Mesothelial cell of epicardium (in vitro differentiated cells): ENCODE data around the gene C5orf47. TPM values are rescaled to one million over a fixed set of nuclear protein-coding genes. Genes with fewer than 3 reads are reported as not detected.

Source experiments
- DNase-seq, 2 experiments: peaks; one replicate each; pipeline ENCODE4 v3.0.0; 2021; ENCODE audit warnings: low spot score in 2 of 2; ENCODE audit not compliant: unreplicated experiment in 2 of 2
- H3K27ac Mint-ChIP-seq: 2 replicates; pipeline ENCODE4 v1.8.0; 2021; ENCODE audit warnings: mixed read lengths
- H3K27me3 Mint-ChIP-seq: 2 replicates; pipeline ENCODE4 v1.8.0; 2021; ENCODE audit warnings: low read depth, mixed read lengths
- H3K36me3 Mint-ChIP-seq: 2 replicates; pipeline ENCODE4 v1.8.0; 2021; ENCODE audit warnings: mixed read lengths
- H3K4me1 Mint-ChIP-seq: 2 replicates; pipeline ENCODE4 v1.8.0; 2021; ENCODE audit warnings: mixed read lengths
- H3K4me3 Mint-ChIP-seq: 2 replicates; pipeline ENCODE4 v1.8.0; 2021; ENCODE audit warnings: mild to moderate bottlenecking, moderate library complexity, mixed read lengths
- H3K9me3 Mint-ChIP-seq: 2 replicates; pipeline ENCODE4 v1.8.0; 2021; ENCODE audit warnings: mixed read lengths
- CTCF ChIP-seq: fragments of 200-600 bp; sonication (generic); IDR thresholded peaks from one replicate; pipeline ENCODE4 v1.5.0; 2021; ENCODE audit warnings: antibody characterized with exemption; ENCODE audit not compliant: unreplicated experiment
- total RNA-seq: library from RNA; stranded (reverse); gene quantifications from 3 replicates; pipeline ENCODE4 v1.2.1, GENCODE V29; 2021

Gene C5orf47
- total RNA-seq, 1 donor from 2014 or later: not detected

- H3K4me3 Mint-ChIP-seq: no peak within 1 kb of the TSS
- peak; percentile 88 to 90 for DNase-seq
- H3K36me3 Mint-ChIP-seq: no peaks in the 10 kb centered on the region
- no peak within 1 kb of the TSS for H3K27ac Mint-ChIP-seq
- H3K27me3 Mint-ChIP-seq: peaks cover 56% of the 10 kb centered on the region
- peak; percentile 63 for TF ChIP-seq CTCF
- H3K4me1 Mint-ChIP-seq: no peaks in the 10 kb centered on the region
- H3K9me3 Mint-ChIP-seq: no peaks in the 10 kb centered on the region
These were observed 56.6 kb downstream of the C5orf47 start, which contains the start of gene NSG2 for GRCh38 chr5:174045470-174046025. TSS of gene NSG2 (plus strand) at chr5:174045706. CDS start at chr5:174046756, 1,050 bp downstream.

GRCh38 chr5:174046558-174046957 lies 57.6 kb downstream of the C5orf47 start:
- Mint-ChIP-seq H3K9me3 (no peaks in the 10 kb centered on the region), H3K4me1 (no peaks in the 10 kb centered on the region), H3K27ac (no peak overlapping the region), H3K4me3 (no peak overlapping the region), H3K27me3 (peaks cover 62% of the 10 kb centered on the region), H3K36me3 (no peaks in the 10 kb centered on the region)
- no peak for TF ChIP-seq CTCF
- no peak for DNase-seq

- Mint-ChIP-seq H3K4me3 (no peak overlapping the region), H3K4me1 (no peaks in the 10 kb centered on the region), H3K36me3 (no peaks in the 10 kb centered on the region), H3K9me3 (no peaks in the 10 kb centered on the region), H3K27ac (no peak overlapping the region), H3K27me3 (peaks cover 64% of the 10 kb centered on the region)
- TF ChIP-seq CTCF: no peak
- no peak for DNase-seq
These were observed 58.6 kb downstream of the C5orf47 start for GRCh38 chr5:174047472-174048099.

GRCh38 chr5:174052636-174053035 lies 63.7 kb downstream of the C5orf47 start:
- H3K36me3 Mint-ChIP-seq: no peaks in the 10 kb centered on the region
- DNase-seq: no peak
- H3K4me1 Mint-ChIP-seq: no peaks in the 10 kb centered on the region

GRCh38 chr5:174053905-174054304 lies 64.9 kb downstream of the C5orf47 start:
- Mint-ChIP-seq H3K4me3 (no peak overlapping the region), H3K36me3 (no peaks in the 10 kb centered on the region), H3K27me3 (peaks cover 30% of the 10 kb centered on the region), H3K4me1 (no peaks in the 10 kb centered on the region), H3K9me3 (no peaks in the 10 kb centered on the region), H3K27ac (no peak overlapping the region)
- TF ChIP-seq CTCF: no peak
- no peak for DNase-seq

More at GRCh38 chr5:174052636-174053035, 63.7 kb downstream of the C5orf47 start:
- H3K27me3 Mint-ChIP-seq: peaks cover 31% of the 10 kb centered on the region
- TF ChIP-seq CTCF: no peak
- no peak overlapping the region for H3K4me3 Mint-ChIP-seq
- H3K27ac Mint-ChIP-seq: no peak overlapping the region
- no peaks in the 10 kb centered on the region for H3K9me3 Mint-ChIP-seq

Other genes with a start within 250 kb of the C5orf47 start
- gene CPEB4, start 100.8 kb upstream of the C5orf47 start, total RNA-seq: 9.5 to 15.7 TPM (median 15.3 TPM) in 3 replicates
- gene NSG2, start 56.5 kb downstream of the C5orf47 start, total RNA-seq: not detected in 3 replicates